Loucy (cell line): ENCODE results near the gene SPATA33.
A peak's percentile ranks its signal among the peaks of the same experiment; 100 is the strongest.
"Not testable (repeated sequence)": the region's sequence is repeated elsewhere in the genome, so short reads cannot be mapped to it uniquely, and the experiment has no call there.

Source experiments
- H2AFZ ChIP-seq: fragments of 200-600 bp; sonication (generic); 2 replicates; pipeline ENCODE4 v1.6.0; 2016; ENCODE audit warnings: antibody characterized with exemption, mild to moderate bottlenecking, low read length, moderate library complexity
- H3F3A ChIP-seq: fragments of 200-600 bp; 2 replicates; pipeline ENCODE4 v1.6.0; 2016; ENCODE audit warnings: antibody characterized with exemption, low read depth, mild to moderate bottlenecking
- H3K27me3 ChIP-seq: fragments of 200-600 bp; sonication (generic); 2 replicates; pipeline ENCODE4 v1.6.1; 2014; ENCODE audit warnings: low read length, mild to moderate bottlenecking; ENCODE audit not compliant: insufficient read depth, poor library complexity, severe bottlenecking
- H3K36me3 ChIP-seq: fragments of 200-600 bp; sonication (generic); 2 replicates; pipeline ENCODE4 v1.6.1; 2016; ENCODE audit warnings: low read length; ENCODE audit not compliant: insufficient read depth
- H3K4me1 ChIP-seq: fragments of 200-600 bp; sonication (generic); 2 replicates; pipeline ENCODE4 v1.5.1; 2014; ENCODE audit warnings: low read length, mild to moderate bottlenecking; ENCODE audit not compliant: insufficient read depth, poor library complexity, severe bottlenecking
- H3K4me2 ChIP-seq: fragments of 200-600 bp; sonication (generic); 2 replicates; pipeline ENCODE4 v1.6.0; 2014; ENCODE audit warnings: antibody characterized with exemption, low read length, low read depth, mild to moderate bottlenecking; ENCODE audit not compliant: poor library complexity, severe bottlenecking
- H3K4me3 ChIP-seq: fragments of 200-600 bp; sonication (generic); 2 replicates; pipeline ENCODE4 v1.5.1; 2014; ENCODE audit warnings: low read length, mild to moderate bottlenecking, mixed read lengths; ENCODE audit not compliant: poor library complexity, severe bottlenecking
- H3K79me2 ChIP-seq: fragments of 200-600 bp; sonication (generic); 2 replicates; pipeline ENCODE4 v1.6.1; 2014; ENCODE audit warnings: low read length; ENCODE audit not compliant: insufficient read depth
- H3K9ac ChIP-seq: fragments of 200-600 bp; sonication (generic); 2 replicates; pipeline ENCODE4 v1.6.0; 2014; ENCODE audit warnings: mild to moderate bottlenecking, low read depth, low read length, moderate library complexity; ENCODE audit not compliant: poor library complexity, severe bottlenecking
- H3K9me2 ChIP-seq: fragments of 200-600 bp; sonication (generic); replicated peaks from 2 replicates; pipeline ENCODE4 v1.6.1; 2016; ENCODE audit warnings: low read depth, low read length, mixed read lengths
- H3K9me3 ChIP-seq: fragments of 200-600 bp; sonication (generic); 2 replicates; pipeline ENCODE4 v1.6.1; 2014; ENCODE audit warnings: mild to moderate bottlenecking, antibody characterized with exemption, low read length, low read depth; ENCODE audit not compliant: insufficient read depth
- H4K20me1 ChIP-seq: fragments of 200-600 bp; sonication (generic); 2 replicates; pipeline ENCODE4 v1.6.0; 2014; ENCODE audit warnings: antibody characterized with exemption, low read length, mild to moderate bottlenecking; ENCODE audit not compliant: insufficient read depth, poor library complexity, severe bottlenecking
- CTCF ChIP-seq: fragments of 200-600 bp; sonication (generic); conservative IDR thresholded peaks from 2 replicates; pipeline ENCODE4 v1.5.1; 2014; ENCODE audit warnings: mild to moderate bottlenecking, antibody characterized with exemption, low read length
- EZH2phosphoT487 ChIP-seq: fragments of 200-600 bp; IDR thresholded peaks from 2 replicates; pipeline ENCODE4 v1.6.1; 2018; ENCODE audit warnings: antibody characterized with exemption, mild to moderate bottlenecking, moderate library complexity, borderline replicate concordance

The SPATA33 gene

DNA sequence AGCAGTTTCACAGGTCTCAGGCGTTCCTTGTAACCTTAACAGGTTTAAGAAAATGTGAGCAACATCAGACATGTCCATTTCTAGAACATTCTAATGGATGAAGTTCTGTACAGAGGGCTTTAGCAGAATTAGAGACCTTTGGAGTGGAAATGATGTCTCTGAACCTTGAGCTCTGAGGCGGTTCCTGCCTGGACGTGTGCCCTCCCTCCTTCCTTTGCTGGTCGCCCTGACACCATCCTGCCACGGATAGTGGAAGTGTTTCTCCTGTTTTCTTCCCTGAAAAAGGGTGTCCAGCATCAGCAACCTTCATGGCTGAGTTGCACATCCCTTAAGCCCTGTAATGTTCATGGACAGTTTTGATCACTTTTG, 11.1 kb downstream of the SPATA33 start:
- Histone ChIP-seq H3K36me3 (no peaks in the 10 kb centered on the region), H3K9me3 (no peaks in the 10 kb centered on the region), H3K27me3 (no peaks in the 10 kb centered on the region), H3K9me2 (no peaks in the 10 kb centered on the region), H3F3A (no peaks in the 10 kb centered on the region), H4K20me1 (no peaks in the 10 kb centered on the region), H3K79me2 (no peaks in the 10 kb centered on the region), H2AFZ (no peak overlapping the region), H3K9ac (no peak overlapping the region), H3K4me1 (peaks cover 30% of the 10 kb centered on the region), H3K4me3 (peak overlapping the region; percentile 28), H3K4me2 (peak overlapping the region; percentile 38)
- TF ChIP-seq CTCF (no peak), EZH2phosphoT487 (no peak)

DNA sequence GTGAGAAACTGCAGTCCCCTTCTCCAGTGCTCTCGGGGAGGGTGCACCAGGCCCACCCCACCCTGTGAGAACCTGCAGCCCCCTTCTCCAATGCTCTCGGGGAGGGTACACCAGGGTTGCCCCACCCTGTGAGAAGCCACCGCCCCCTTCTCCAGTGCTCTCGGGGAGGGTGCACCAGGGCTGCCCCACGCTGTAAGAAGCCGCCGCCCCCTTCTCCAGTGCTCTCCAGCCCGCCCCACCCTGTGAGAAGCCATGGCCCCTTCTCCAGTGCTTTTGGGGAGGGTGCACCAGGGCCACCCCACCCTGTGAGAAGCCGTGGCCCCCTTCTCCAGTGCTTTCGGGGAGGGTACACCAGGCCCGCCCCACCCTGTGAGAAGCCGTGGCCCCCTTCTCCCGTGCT, 12.1 kb downstream of the SPATA33 start:
- H3K9me3 ChIP-seq, result no peaks in the 10 kb centered on the region
- TF ChIP-seq EZH2phosphoT487 (no peak), CTCF (no peak)
- no peaks in the 10 kb centered on the region for H3K79me2 ChIP-seq
- no peak overlapping the region for H2AFZ ChIP-seq
- no peaks in the 10 kb centered on the region for H3K27me3 ChIP-seq
- H3K9me2 ChIP-seq, result no peaks in the 10 kb centered on the region
- H3K36me3 ChIP-seq, result no peaks in the 10 kb centered on the region
- H3K4me3 ChIP-seq, result no peak overlapping the region
- H3K9ac ChIP-seq, result no peak overlapping the region
- no peaks in the 10 kb centered on the region for H3F3A ChIP-seq
- H3K4me2 ChIP-seq, result no peak overlapping the region
- no peaks in the 10 kb centered on the region for H4K20me1 ChIP-seq
- H3K4me1 ChIP-seq, result peaks cover 30% of the 10 kb centered on the region

DNA sequence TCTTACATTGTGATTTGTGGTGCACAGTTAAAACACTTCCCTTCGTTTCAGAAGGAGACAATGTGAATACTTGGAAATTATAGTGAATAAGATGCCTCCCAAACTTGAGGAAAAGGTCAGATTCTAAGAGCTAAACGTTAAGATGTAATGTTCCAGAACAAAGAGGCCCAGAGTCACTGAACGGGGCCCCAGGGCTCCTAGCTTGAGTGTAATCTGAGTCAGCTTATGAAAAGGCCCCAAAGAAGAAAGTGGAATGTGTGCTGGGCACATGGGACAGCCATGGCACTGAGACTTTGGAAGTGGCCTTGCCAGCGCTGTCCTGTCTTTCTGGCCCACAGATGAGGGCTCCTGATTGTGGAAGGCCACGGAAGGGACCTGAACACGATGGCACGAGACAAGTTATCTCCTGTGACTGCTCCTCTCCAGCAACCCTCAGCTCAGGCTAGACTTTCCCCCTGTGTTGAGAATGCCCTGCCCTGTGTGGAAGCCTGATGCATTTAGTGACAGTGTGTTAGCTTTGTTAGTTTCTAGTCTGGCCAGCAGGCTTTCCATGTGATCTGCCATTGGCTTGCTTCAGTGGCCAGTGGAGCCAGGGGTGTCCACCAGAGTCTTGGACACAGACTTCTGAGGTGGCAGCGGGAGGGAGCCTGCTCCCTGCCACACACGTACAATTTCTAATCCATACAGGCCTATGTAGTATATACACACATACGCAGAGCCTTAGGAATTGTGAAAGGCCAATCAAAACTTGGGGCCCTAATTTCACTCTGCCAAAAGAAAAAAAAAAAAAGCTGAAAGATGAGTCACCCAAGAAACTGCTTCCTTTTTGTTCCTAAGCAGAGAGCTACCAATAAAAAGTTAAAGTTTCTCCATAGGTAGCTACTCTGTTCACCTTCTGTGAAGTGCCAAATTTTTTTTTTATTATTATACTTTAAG, 13.1 kb downstream of the SPATA33 start:
- Histone ChIP-seq H3K4me3 (no peak overlapping the region), H4K20me1 (no peaks in the 10 kb centered on the region), H3K9me2 (no peaks in the 10 kb centered on the region), H3K79me2 (no peaks in the 10 kb centered on the region), H3K9ac (no peak overlapping the region), H2AFZ (no peak overlapping the region), H3K4me1 (peaks cover 30% of the 10 kb centered on the region), H3K36me3 (no peaks in the 10 kb centered on the region), H3K4me2 (peak overlapping the region; percentile 39), H3F3A (no peaks in the 10 kb centered on the region), H3K27me3 (no peaks in the 10 kb centered on the region), H3K9me3 (no peaks in the 10 kb centered on the region)
- no peak for TF ChIP-seq CTCF
- TF ChIP-seq EZH2phosphoT487, result no peak

DNA sequence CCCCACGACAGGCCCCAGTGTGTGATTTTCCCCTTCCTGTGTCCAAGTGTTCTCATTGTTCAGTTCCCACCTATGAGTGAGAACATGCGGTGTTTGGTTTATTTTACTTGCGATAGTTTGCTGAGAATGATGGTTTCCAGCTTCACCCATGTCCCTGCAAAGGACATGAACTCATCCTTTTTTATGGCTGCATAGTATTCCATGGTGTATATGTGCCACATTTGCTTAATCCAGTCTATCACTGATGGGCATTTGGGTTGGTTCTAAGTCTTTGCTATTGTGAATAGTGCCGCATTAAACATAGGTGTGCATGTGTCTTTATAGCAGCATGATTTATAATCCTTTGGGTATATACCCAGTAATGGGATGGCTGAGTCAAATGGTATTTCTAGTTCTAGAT, 13.9 kb downstream of the SPATA33 start:
- not testable (repeated sequence) for H3K27me3 ChIP-seq, H3K4me3 ChIP-seq, H3F3A ChIP-seq, H3K9me3 ChIP-seq, H3K9me2 ChIP-seq, H3K4me2 ChIP-seq, H3K9ac ChIP-seq, H2AFZ ChIP-seq, H4K20me1 ChIP-seq, H3K36me3 ChIP-seq, H3K79me2 ChIP-seq
- H3K4me1 ChIP-seq, result peaks cover 30% of the 10 kb centered on the region
